VCaP (cell line): ENCODE measurements around the gene CAVIN4.

Source experiments
- H3K27ac ChIP-seq: fragments of 450-650 bp; 2 replicates; pipeline ENCODE4 v1.5.1; 2017
- CTCF ChIP-seq: fragments of 450-650 bp; conservative IDR thresholded peaks from 2 replicates; pipeline ENCODE4 v1.5.1; 2017; ENCODE audit warnings: mild to moderate bottlenecking, moderate library complexity

Gene CAVIN4

GRCh38 chr9:100626949-100627348 lies 49.1 kb downstream of the CAVIN4 start:
- TF ChIP-seq CTCF: no peak

GRCh38 chr9:100637787-100638186 lies 59.9 kb downstream of the CAVIN4 start:
- no peak for TF ChIP-seq CTCF
- no peak overlapping the region for H3K27ac ChIP-seq

More at GRCh38 chr9:100626949-100627348, 49.1 kb downstream of the CAVIN4 start:
- H3K27ac ChIP-seq: no peak overlapping the region
